NCI-H128 (cell line): ENCODE data around the gene LSAMP.

Source experiments
- DNase-seq: peaks from one replicate; lab custom pipeline; 2025; ENCODE audit not compliant: unreplicated experiment; lab: John Stamatoyannopoulos, UW

LSAMP gene

GRCh38 chr3:116064646-116065045 is 380.6 kb downstream of the LSAMP start:
- no peak for DNase-seq

- DNase-seq = no peak
Measured at GRCh38 chr3:116059421-116060096, 385.7 kb downstream of the LSAMP start.

GRCh38 chr3:116058844-116059243 is 386.4 kb downstream of the LSAMP start:
- DNase-seq = no peak

GRCh38 chr3:116057400-116058006 is 387.8 kb downstream of the LSAMP start:
- no peak for DNase-seq

GRCh38 chr3:116056280-116056679 is 389.0 kb downstream of the LSAMP start:
- DNase-seq = no peak

GRCh38 chr3:116053017-116053416 is 392.3 kb downstream of the LSAMP start:
- DNase-seq = no peak

GRCh38 chr3:116052602-116053001 is 392.7 kb downstream of the LSAMP start:
- no peak for DNase-seq

- no peak for DNase-seq
Measured at GRCh38 chr3:116051586-116051985, 393.7 kb downstream of the LSAMP start.

- no peak for DNase-seq
Measured at GRCh38 chr3:116051040-116051439, 394.2 kb downstream of the LSAMP start.

- DNase-seq = no peak
Measured at GRCh38 chr3:116050311-116050915, 394.9 kb downstream of the LSAMP start.

- no peak for DNase-seq
Measured at GRCh38 chr3:116048991-116049390, 396.3 kb downstream of the LSAMP start.

GRCh38 chr3:116046350-116046749 is 398.9 kb downstream of the LSAMP start:
- DNase-seq = no peak

- DNase-seq = no peak
Measured at GRCh38 chr3:116045314-116045713, 400.0 kb downstream of the LSAMP start.

- no peak for DNase-seq
Measured at GRCh38 chr3:116040152-116040551, 405.1 kb downstream of the LSAMP start.

GRCh38 chr3:116039651-116039985 is 405.7 kb downstream of the LSAMP start:
- DNase-seq = no peak

GRCh38 chr3:116038968-116039650 is 406.2 kb downstream of the LSAMP start:
- no peak for DNase-seq

- no peak for DNase-seq
Measured at GRCh38 chr3:116037954-116038911, 407.1 kb downstream of the LSAMP start.

- no peak for DNase-seq
Measured at GRCh38 chr3:116035429-116035828, 409.9 kb downstream of the LSAMP start.

GRCh38 chr3:116034794-116035193 is 410.5 kb downstream of the LSAMP start:
- DNase-seq = no peak

GRCh38 chr3:116034086-116034485 is 411.2 kb downstream of the LSAMP start:
- no peak for DNase-seq

- no peak for DNase-seq
Measured at GRCh38 chr3:116033516-116033915, 411.8 kb downstream of the LSAMP start.
